ENCODE data around the gene IL15RA. TPM values are rescaled to one million over a fixed set of nuclear protein-coding genes. Genes with fewer than 3 reads are reported as not detected.
"Not testable (repeated sequence)": the region's sequence is repeated elsewhere in the genome, so short reads cannot be mapped to it uniquely, and the experiment has no call there.

The IL15RA gene
- total RNA-seq, 4 donors from 2014 or later = 9.0 to 18.6 (median 12.6) TPM

GRCh38 chr10:5947471-5948207 is 29.7 kb downstream of the IL15RA start:
- H3K9me3 ChIP-seq = no peaks in the 10 kb centered on the region
- peaks cover 0 to 36% (median 8%) of the 10 kb centered on the region in 4 donors for H3K4me1 ChIP-seq
- TF ChIP-seq CTCF (IDR thresholded peaks at IDR 0.05) (no peak), EP300 (IDR thresholded peaks at IDR 0.05) (no peak), POLR2A (IDR thresholded peaks at IDR 0.05) (no peak)
- no peak overlapping the region for H3K4me3 ChIP-seq
- H3K36me3 ChIP-seq = no peaks in the 10 kb centered on the region
- peaks cover 0 to 8% of the 10 kb centered on the region in 2 donors for H3K27me3 ChIP-seq
- H3K27ac ChIP-seq = no peak overlapping the region
- DNase-seq (ENCODE audit: low spot score in 2 of 2) = no peak
- WGBS, 2 donors = 91 to 93% methylated on average over 17 of the region's 17 CpGs

- DNase-seq (ENCODE audit: low spot score in 2 of 2) = no peak
- no peak overlapping the region for H3K27ac ChIP-seq
- H3K9me3 ChIP-seq = no peaks in the 10 kb centered on the region
- no peaks in the 10 kb centered on the region for H3K36me3 ChIP-seq
- TF ChIP-seq EP300 (IDR thresholded peaks at IDR 0.05) (no peak), POLR2A (IDR thresholded peaks at IDR 0.05) (no peak), CTCF (IDR thresholded peaks at IDR 0.05) (no peak)
- no peak overlapping the region for H3K4me3 ChIP-seq
- WGBS, 2 donors = 84 to 87% methylated on average over 8 of the region's 8 CpGs
- H3K4me1 ChIP-seq = peaks cover 0 to 43% (median 9%) of the 10 kb centered on the region in 4 donors
- peaks cover 0 to 8% of the 10 kb centered on the region in 2 donors for H3K27me3 ChIP-seq
These were observed 30.6 kb downstream of the IL15RA start for GRCh38 chr10:5946786-5947185.

- H3K27me3 ChIP-seq; H3K9me3 ChIP-seq; H3K36me3 ChIP-seq; H3K4me3 ChIP-seq; DNase-seq (ENCODE audit: low spot score in 2 of 2): not testable (repeated sequence)
- Histone ChIP-seq H3K4me1 (peaks cover 0 to 43% (median 11%) of the 10 kb centered on the region in 4 donors), H3K27ac (peak overlapping the region in 3 of 4 donors; percentile 78 to 83 (median 79))
- WGBS, 2 donors = 95 to 96% methylated on average over 10 of the region's 10 CpGs
These were observed 30.9 kb downstream of the IL15RA start for GRCh38 chr10:5946419-5946775.

- H3K9me3 ChIP-seq = no peaks in the 10 kb centered on the region
- TF ChIP-seq CTCF (IDR thresholded peaks at IDR 0.05) = no peak
- TF ChIP-seq EP300 (IDR thresholded peaks at IDR 0.05) = peak in 1 of 2 donors; percentile 60
- no peak for TF ChIP-seq POLR2A (IDR thresholded peaks at IDR 0.05)
- peaks cover 0 to 40% (median 11%) of the 10 kb centered on the region in 4 donors for H3K4me1 ChIP-seq
- H3K27me3 ChIP-seq = peaks cover 0 to 8% of the 10 kb centered on the region in 2 donors
- peak in 1 of 2 donors; percentile 62 for DNase-seq (ENCODE audit: low spot score in 2 of 2)
- no peaks in the 10 kb centered on the region for H3K36me3 ChIP-seq
- peak overlapping the region in 2 of 4 donors; percentile 9 to 33 for H3K4me3 ChIP-seq
- H3K27ac ChIP-seq = peak overlapping the region in 3 of 4 donors; percentile 78 to 83 (median 79)
- WGBS, 2 donors = 50 to 51% methylated on average over 20 to 21 of the region's 21 CpGs
These were observed 31.6 kb downstream of the IL15RA start for GRCh38 chr10:5945561-5946418.

- H3K27me3 ChIP-seq = peaks cover 0 to 8% of the 10 kb centered on the region in 2 donors
- DNase-seq (ENCODE audit: low spot score in 2 of 2) = no peak
- H3K4me3 ChIP-seq = peak overlapping the region in 2 of 4 donors; percentile 9 to 33
- 79 to 87% methylated on average over 6 to 9 of the region's 9 CpGs for WGBS, 2 donors
- no peaks in the 10 kb centered on the region for H3K9me3 ChIP-seq
- no peaks in the 10 kb centered on the region for H3K36me3 ChIP-seq
- peaks cover 0 to 40% (median 11%) of the 10 kb centered on the region in 4 donors for H3K4me1 ChIP-seq
- peak overlapping the region in 3 of 4 donors; percentile 78 to 83 (median 79) for H3K27ac ChIP-seq
- TF ChIP-seq EP300 (IDR thresholded peaks at IDR 0.05) (no peak), POLR2A (IDR thresholded peaks at IDR 0.05) (no peak), CTCF (IDR thresholded peaks at IDR 0.05) (no peak)
These were observed 32.2 kb downstream of the IL15RA start for GRCh38 chr10:5945190-5945509.
